ENCODE data around the gene EGFL7. TPM values are rescaled to one million over a fixed set of nuclear protein-coding genes. Genes with fewer than 3 reads are reported as not detected.

Gene EGFL7
- total RNA-seq, 1 experiment from 2014 or later: 54.6 TPM

DNA sequence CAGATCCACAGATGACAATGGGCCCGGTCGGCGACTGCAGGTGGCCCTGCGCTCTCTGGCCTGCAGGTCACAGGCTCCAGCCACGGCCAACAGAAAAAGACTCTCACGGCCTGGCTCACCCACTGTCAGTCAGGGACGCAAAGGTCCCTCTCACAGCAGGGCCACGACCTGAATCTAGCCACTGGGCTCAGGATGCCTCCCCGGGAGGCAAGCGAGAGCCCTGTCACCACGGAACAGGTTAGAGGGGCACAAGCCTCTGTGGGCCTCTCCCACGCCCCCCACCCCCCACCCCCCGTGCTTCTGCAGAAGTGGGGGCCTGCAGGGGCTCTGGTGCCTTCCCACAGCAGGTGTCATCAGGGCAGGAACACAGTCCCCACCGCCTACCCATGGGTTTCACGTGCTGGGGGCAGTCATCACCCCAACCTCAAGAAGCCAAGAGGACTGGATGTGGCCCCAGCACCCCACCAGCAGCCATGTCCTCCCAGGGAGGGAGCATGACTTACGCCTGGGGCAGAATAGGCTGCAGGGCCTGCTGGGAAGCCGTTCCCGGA, 17.3 kb upstream of the EGFL7 start:
- no peaks in the 10 kb centered on the region for H3K9me3 Mint-ChIP-seq
- TF ChIP-seq ZNF121 (CRISPR knock-in tag; IDR thresholded peaks at IDR 0.05) (no peak), ETV6 (CRISPR knock-in tag; IDR thresholded peaks at IDR 0.05) (no peak), ZNF219 (CRISPR knock-in tag; IDR thresholded peaks at IDR 0.05; ENCODE audit: borderline replicate concordance) (no peak), NFYB (CRISPR knock-in tag; conservative IDR thresholded peaks at IDR 0.05; ENCODE audit: low read depth) (no peak), ZBTB21 (CRISPR knock-in tag; IDR thresholded peaks at IDR 0.05; ENCODE audit: borderline replicate concordance) (no peak), SOX15 (CRISPR knock-in tag; IDR thresholded peaks at IDR 0.05) (no peak), NFATC4 (CRISPR knock-in tag; IDR thresholded peaks at IDR 0.05) (no peak), SMAD4 (CRISPR knock-in tag; IDR thresholded peaks at IDR 0.05) (no peak), HMGA2 (CRISPR knock-in tag; IDR thresholded peaks at IDR 0.05) (no peak), GRHL2 (CRISPR knock-in tag; IDR thresholded peaks at IDR 0.05; ENCODE audit: insufficient replicate concordance, severe bottlenecking) (no peak)
- TF ChIP-seq, protein P1, sequence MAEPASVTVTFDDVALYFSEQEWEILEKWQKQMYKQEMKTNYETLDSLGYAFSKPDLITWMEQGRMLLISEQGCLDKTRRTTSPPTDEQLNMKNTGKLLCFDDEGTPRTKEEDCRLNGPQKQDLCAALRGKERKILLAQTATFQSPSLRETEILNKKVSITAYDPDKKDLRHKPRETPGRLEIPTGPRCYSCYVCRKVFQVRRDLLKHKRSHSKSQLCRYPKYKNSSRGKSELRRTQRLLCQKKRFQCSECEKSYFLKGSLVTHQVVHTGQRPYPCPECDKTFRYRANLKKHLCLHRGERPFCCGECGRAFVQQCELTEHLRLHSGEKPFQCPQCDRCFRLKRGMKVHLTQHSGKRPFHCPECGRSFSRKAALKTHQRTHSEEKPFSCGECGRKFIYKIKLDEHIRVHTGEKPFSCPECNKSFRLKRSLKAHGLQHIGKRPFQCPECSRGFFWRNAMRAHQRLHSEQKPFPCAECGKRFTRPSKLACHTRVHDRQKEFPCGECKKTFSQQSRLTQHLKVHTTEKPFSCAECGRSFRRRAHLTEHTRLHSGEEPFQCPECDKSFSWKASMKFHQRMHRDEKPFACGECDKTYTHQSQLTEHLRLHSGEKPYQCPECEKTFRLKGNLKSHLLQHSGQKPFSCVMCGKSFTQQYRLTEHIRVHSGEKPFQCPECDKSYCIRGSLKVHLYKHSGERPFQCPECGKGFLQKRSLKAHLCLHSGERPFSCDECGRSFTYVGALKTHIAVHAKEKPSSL (CRISPR knock-in tag; conservative IDR thresholded peaks at IDR 0.05): no peak
- TF ChIP-seq, protein P2, sequence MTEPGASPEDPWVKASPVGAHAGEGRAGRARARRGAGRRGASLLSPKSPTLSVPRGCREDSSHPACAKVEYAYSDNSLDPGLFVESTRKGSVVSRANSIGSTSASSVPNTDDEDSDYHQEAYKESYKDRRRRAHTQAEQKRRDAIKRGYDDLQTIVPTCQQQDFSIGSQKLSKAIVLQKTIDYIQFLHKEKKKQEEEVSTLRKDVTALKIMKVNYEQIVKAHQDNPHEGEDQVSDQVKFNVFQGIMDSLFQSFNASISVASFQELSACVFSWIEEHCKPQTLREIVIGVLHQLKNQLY (CRISPR knock-in tag; IDR thresholded peaks at IDR 0.05): no peak
- TF ChIP-seq, protein P3, sequence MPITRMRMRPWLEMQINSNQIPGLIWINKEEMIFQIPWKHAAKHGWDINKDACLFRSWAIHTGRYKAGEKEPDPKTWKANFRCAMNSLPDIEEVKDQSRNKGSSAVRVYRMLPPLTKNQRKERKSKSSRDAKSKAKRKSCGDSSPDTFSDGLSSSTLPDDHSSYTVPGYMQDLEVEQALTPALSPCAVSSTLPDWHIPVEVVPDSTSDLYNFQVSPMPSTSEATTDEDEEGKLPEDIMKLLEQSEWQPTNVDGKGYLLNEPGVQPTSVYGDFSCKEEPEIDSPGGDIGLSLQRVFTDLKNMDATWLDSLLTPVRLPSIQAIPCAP (CRISPR knock-in tag; IDR thresholded peaks at IDR 0.05): no peak
- no peaks in the 10 kb centered on the region for H3K36me3 Mint-ChIP-seq
- DNase-seq (ENCODE audit: low spot score): no peak
- ChIA-PET POLR2A (no interaction called here), CTCF (interaction anchor here (0.6 to 3.6 kb wide), 8 partner anchors 14 to 244 kb away, joined by 3 to 21 read pairs (median 6); no protein-coding TSS in a partner anchor)
- no peaks in the 10 kb centered on the region for H3K4me1 Mint-ChIP-seq
- H3K4me3 Mint-ChIP-seq: no peak overlapping the region
- 0 out of 2 replicates have a peak, but pooled peaks cover 6% of the 10 kb centered on the region for H3K27me3 Mint-ChIP-seq (ENCODE audit: low read depth)
- no peak overlapping the region for H3K27ac Mint-ChIP-seq
- no peak for ATAC-seq

DNA sequence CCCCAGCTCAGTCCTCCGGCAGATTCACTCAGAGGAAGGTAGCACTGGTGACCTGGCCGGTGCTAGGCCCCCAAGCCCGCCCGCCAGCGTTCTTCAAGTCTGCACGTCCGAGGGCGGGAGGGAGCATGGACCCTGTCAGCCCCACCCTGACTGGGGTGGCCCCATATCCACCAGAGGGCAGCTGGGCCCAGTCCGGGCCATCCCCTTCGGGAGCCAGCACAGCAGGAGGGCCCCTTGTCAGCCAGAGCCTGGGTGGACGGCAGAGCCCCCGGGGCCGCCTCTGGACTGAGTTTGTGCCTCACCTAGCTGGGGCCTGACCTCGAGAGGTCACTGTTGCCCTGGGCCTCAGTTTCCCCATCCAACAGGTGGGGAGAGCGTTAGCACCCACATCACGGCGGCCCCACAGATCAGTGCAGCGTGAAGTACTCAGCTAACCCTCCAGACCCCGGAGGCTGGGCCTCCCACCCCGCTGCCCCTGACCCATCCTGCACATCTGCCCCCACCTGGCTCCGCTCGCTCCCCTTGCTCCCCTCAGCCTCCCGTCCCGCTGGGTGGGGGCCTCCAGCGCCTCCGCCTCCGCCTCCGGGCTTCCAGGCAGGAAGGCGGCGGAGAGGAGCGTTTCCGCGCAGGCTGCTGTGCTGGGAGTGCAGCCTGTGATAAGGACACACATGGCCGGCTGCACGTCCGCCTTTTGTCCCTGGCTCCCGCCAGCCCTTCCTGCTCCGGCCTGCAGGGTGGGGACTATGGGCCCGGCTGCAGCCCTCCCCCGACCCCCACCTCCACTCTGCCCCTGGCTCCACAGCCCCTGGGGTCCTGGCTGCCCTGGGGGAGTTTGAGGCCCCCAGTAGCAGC, 16.6 kb upstream of the EGFL7 start:
- Mint-ChIP-seq H3K9me3 (no peaks in the 10 kb centered on the region), H3K27me3 (ENCODE audit: low read depth) (0 out of 2 replicates have a peak, but pooled peaks cover 6% of the 10 kb centered on the region), H3K4me3 (no peak overlapping the region), H3K4me1 (no peaks in the 10 kb centered on the region), H3K27ac (no peak overlapping the region), H3K36me3 (no peaks in the 10 kb centered on the region)
- ATAC-seq: peak; percentile 38
- ChIA-PET CTCF (interaction anchor here (0.7 to 3.6 kb wide), 8 partner anchors 11 to 245 kb away, joined by 3 to 21 read pairs (median 6); no protein-coding TSS in a partner anchor), POLR2A (no interaction called here)
- no peak for DNase-seq (ENCODE audit: low spot score)
- TF ChIP-seq GRHL2 (CRISPR knock-in tag; IDR thresholded peaks at IDR 0.05; ENCODE audit: insufficient replicate concordance, severe bottlenecking): no peak
- TF ChIP-seq KAT7 (CRISPR knock-in tag; IDR thresholded peaks at IDR 0.05; ENCODE audit: borderline replicate concordance): no peak
- TF ChIP-seq ZBTB21 (CRISPR knock-in tag; IDR thresholded peaks at IDR 0.05; ENCODE audit: borderline replicate concordance): no peak
- TF ChIP-seq IRF2 (CRISPR knock-in tag; IDR thresholded peaks at IDR 0.05; ENCODE audit: borderline replicate concordance, low read depth): no peak
- TF ChIP-seq, protein P4, sequence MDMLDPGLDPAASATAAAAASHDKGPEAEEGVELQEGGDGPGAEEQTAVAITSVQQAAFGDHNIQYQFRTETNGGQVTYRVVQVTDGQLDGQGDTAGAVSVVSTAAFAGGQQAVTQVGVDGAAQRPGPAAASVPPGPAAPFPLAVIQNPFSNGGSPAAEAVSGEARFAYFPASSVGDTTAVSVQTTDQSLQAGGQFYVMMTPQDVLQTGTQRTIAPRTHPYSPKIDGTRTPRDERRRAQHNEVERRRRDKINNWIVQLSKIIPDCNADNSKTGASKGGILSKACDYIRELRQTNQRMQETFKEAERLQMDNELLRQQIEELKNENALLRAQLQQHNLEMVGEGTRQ (CRISPR knock-in tag; IDR thresholded peaks at IDR 0.05): no peak
- TF ChIP-seq, protein P5, sequence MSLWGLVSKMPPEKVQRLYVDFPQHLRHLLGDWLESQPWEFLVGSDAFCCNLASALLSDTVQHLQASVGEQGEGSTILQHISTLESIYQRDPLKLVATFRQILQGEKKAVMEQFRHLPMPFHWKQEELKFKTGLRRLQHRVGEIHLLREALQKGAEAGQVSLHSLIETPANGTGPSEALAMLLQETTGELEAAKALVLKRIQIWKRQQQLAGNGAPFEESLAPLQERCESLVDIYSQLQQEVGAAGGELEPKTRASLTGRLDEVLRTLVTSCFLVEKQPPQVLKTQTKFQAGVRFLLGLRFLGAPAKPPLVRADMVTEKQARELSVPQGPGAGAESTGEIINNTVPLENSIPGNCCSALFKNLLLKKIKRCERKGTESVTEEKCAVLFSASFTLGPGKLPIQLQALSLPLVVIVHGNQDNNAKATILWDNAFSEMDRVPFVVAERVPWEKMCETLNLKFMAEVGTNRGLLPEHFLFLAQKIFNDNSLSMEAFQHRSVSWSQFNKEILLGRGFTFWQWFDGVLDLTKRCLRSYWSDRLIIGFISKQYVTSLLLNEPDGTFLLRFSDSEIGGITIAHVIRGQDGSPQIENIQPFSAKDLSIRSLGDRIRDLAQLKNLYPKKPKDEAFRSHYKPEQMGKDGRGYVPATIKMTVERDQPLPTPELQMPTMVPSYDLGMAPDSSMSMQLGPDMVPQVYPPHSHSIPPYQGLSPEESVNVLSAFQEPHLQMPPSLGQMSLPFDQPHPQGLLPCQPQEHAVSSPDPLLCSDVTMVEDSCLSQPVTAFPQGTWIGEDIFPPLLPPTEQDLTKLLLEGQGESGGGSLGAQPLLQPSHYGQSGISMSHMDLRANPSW (CRISPR knock-in tag; conservative IDR thresholded peaks at IDR 0.05; ENCODE audit: low read depth): no peak
- no peak for TF ChIP-seq CBFB (CRISPR knock-in tag; IDR thresholded peaks at IDR 0.05; ENCODE audit: low read depth)
- TF ChIP-seq, protein P6, sequence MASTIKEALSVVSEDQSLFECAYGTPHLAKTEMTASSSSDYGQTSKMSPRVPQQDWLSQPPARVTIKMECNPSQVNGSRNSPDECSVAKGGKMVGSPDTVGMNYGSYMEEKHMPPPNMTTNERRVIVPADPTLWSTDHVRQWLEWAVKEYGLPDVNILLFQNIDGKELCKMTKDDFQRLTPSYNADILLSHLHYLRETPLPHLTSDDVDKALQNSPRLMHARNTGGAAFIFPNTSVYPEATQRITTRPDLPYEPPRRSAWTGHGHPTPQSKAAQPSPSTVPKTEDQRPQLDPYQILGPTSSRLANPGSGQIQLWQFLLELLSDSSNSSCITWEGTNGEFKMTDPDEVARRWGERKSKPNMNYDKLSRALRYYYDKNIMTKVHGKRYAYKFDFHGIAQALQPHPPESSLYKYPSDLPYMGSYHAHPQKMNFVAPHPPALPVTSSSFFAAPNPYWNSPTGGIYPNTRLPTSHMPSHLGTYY (CRISPR knock-in tag; IDR thresholded peaks at IDR 0.05): no peak
- TF ChIP-seq NR3C1 (CRISPR knock-in tag; conservative IDR thresholded peaks at IDR 0.05; ENCODE audit: low read depth): no peak
- TF ChIP-seq, protein P7, sequence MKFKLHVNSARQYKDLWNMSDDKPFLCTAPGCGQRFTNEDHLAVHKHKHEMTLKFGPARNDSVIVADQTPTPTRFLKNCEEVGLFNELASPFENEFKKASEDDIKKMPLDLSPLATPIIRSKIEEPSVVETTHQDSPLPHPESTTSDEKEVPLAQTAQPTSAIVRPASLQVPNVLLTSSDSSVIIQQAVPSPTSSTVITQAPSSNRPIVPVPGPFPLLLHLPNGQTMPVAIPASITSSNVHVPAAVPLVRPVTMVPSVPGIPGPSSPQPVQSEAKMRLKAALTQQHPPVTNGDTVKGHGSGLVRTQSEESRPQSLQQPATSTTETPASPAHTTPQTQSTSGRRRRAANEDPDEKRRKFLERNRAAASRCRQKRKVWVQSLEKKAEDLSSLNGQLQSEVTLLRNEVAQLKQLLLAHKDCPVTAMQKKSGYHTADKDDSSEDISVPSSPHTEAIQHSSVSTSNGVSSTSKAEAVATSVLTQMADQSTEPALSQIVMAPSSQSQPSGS (CRISPR knock-in tag; IDR thresholded peaks at IDR 0.05; ENCODE audit: borderline replicate concordance, low read depth): no peak
